Amniotic epithelial cell (primary cell): ENCODE measurements around the gene GLB1L3.
"Not testable (repeated sequence)": the region's sequence is repeated elsewhere in the genome, so short reads cannot be mapped to it uniquely, and the experiment has no call there.

Experiments used
- DNase-seq: peaks from one replicate; pipeline ENCODE4 v3.0.0-alpha.2; 2010; ENCODE audit warnings: low read depth

Gene GLB1L3

GRCh38 chr11:134344497-134345236 lies 68.5 kb downstream of the GLB1L3 start:
- not testable (repeated sequence) for DNase-seq

DNA sequence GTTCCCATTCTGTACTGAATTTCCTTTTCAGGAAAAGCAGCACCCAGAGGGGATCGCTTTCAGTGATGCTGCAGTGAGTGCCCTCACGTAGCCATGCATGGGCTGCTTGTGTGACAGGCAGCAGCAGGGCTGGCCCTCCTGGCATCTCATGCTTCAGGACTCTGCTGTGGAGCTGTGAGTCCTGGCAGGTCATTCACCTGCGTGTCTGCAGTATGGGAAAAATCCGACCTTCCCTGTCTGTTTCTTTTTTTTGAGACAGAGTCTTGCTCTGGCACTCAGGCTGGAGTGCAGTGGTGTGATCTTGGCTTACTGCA lies 69.0 kb downstream of the GLB1L3 start:
- no peak for DNase-seq

DNA sequence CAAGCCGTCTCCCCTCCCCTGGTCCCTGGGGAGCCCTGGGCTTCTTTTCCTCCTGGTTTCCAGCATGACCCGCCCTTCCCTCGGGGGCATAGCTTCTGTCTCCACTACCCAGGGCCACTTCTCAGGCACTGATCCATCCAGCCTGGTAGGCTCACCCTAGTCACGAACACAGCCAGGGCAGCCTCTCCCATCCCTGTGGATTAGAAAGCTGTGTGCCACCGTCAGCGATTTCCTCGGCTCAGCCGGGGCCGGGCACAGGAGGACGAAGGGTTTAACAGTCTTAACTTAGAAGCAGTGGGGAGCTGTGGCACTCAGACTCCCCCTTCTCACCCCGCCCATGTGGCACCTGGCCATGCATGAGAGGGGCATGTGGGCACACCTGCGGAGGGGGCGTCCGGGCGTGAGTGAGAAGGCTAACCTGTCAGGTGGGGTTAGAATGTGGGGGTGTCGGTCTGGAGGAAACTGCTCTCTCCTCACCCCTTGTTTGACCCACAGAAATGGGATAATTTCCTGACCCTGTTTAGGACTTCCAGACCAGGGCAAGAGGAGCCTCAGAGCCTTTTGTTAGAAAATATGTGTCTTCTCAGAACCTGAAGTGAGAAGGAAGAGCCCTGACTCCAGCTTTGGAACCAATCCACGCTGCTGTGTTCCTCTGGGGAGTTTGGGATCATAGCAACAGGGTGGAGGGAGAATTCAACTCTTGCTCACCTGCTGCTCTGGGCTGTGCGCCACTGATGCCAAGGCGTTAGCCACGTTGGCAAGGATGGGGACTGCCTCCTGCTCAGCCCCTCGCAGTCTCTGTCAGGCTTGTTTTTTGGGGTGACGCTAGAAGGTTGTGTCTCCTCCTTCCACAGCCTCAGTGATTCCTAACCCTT lies 70.2 kb downstream of the GLB1L3 start:
- DNase-seq = no peak

GRCh38 chr11:134346976-134347350 lies 70.8 kb downstream of the GLB1L3 start:
- DNase-seq = no peak

GRCh38 chr11:134347441-134347840 lies 71.3 kb downstream of the GLB1L3 start:
- no peak for DNase-seq

DNA sequence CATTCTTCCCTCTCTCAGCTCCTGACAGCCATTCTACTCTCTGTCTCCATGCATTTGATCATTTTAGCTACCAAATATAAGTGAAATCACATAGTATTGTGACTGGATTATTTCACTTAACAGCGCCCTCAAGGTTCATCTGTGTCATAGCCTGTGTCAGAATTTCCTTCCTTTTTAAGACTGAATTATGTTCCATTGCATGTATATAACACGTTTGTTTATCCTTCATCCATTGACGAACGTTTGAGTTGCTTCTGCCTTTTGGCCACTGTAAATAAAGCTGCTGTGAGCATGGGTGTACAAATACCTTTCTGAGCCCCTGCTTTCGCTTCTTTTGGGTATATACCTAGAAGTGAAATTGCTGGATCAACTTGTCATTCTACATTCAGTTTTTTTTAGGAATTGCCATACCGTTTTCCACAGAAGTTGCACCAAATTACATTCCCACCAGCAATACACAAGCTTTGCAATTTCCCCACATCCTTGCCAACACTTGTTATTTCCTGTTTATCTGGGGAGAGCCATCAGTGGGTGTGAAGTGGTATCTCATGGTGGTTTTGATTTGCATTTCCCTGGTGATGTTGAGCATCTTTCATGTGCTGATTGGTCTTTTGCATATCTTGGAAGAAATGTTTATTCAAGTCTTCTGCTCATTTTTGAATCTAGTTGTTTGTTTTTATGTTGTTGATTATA lies 73.1 kb downstream of the GLB1L3 start:
- DNase-seq = no peak

DNA sequence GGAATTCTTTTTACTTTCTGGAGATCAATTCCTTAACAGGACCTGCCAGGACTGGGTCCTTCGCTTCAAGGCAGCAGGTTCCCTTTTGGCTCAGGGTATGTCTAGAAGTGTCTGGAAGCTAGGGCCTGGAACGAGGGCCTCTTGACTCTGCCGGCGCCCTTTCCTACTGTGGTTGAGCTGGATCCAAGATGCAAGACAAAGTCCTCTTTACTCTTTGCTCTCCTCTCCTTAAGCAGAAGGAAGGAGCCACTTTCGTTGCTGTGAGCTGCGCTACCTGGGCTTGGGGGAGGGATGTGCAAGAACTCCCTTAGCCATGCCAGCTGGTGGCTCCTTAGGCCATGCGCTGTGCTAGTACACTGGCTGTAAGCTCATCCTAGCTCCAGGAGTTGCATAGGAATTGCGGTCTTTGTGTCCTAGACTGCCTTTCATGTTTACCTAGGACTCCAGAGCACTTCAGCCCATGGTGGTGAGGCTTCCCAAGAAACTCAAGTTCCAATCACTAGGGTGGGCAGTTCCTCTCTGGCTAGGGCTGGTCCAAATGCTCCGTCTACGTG lies 73.7 kb downstream of the GLB1L3 start:
- DNase-seq = no peak

DNA sequence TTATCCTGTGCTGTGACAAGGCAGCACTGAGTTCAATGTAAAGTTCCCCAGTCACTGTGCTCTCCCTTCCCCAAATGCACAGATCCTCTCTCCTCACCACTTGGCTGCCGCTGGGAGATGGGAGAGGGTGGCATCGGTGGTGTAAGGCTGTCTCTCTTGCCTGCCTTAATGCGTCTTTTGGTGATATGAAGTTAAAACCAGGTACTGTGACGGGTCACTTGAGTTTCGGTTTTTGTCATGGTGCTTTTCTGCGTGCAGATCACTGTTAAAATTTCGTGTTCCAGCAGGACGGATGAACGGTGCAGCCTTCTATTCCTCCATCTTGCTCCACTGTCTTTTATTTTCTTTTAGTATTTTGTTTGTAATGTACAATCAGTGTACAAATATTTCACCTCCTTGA lies 74.2 kb downstream of the GLB1L3 start:
- no peak for DNase-seq

- no peak for DNase-seq
Observed at GRCh38 chr11:134352111-134352510, 75.9 kb downstream of the GLB1L3 start.

DNA sequence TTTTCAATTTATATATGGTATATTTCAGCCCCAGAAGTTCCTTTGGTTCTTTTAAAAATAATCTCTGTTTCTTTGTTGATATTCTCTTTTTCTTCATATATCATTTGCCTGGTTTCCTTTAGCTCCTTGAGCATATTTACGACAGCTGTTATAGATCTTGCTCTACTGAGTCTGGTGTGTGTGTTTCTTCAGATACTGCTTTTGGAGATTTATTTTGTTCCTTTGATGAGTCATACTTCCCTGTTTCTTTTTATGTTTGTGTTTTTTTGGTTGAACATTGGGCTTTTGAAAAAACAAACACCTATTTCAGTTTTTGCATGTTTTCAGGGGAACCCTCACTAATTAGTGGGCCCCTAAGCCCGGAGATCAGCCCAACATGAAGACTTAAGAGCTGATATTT lies 79.0 kb downstream of the GLB1L3 start:
- no peak for DNase-seq

DNA sequence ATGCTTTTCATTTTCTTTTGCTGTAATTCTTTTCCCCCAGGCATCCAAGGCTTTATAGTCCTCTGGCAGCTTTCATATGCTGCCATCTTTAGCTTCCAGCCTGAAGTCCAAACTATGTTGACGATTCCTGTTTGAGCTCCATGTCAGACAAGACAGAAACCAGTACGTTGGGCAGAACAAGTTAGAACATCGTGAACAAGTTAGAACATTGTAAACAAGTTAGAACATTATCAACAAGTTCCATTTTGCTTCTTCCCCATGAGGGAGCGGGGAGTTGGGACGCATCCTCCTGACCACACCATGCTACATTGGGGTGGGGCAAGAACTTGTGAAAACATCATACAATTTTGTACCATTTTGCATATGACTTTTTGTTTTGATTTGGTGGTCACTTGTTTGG lies 79.5 kb downstream of the GLB1L3 start:
- DNase-seq = no peak

- DNase-seq = no peak
Observed at GRCh38 chr11:134356656-134357544, 80.7 kb downstream of the GLB1L3 start.

DNA sequence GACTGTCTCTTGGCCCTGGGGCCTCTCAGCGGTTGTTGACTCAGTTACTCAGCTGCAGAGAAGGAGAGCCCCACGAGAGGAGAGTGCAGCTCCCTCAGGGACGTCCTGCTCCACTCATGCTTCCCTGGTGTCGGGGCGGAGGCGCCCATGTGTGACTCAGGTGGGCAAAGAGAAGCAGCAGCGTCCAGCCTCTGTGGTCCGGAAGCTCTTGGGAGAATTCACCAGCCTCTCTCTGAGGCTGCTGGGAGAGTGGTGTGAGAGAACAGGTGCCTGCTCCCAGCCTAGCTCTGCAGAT lies 81.3 kb downstream of the GLB1L3 start:
- DNase-seq = no peak

DNA sequence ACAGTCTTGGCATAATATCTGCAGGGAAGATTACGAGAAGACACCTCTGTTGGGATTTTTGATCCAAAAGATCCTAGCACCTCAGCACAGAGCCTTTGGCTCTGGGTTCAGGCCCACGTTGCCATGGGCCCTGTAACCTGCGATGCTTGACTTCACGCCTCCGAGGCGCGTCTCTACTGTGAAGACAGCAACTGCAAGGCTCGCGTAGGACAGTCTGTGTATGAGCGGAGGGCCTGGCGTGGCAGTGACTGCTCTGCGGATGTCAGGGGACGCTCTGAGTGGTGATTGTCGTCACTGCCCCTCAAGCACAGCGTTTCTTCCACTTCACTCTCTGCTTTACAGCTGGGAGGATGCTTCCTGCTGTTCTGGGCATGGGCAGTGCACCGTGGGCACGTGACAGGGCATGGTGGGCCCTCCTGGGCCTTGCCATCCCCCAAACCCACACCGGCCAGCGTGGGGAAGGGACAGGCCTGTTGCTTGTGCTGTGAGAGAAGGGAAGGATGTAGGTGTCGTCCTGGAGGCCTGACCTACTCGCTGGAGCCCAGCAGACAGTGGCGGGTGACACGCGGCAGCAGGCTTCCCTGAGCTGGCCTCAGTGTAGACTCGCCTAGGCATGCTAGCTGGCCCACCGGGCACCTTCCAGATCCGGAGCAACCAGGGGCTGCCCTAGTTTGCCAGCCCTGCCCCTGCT lies 82.1 kb downstream of the GLB1L3 start:
- DNase-seq = no peak

DNA sequence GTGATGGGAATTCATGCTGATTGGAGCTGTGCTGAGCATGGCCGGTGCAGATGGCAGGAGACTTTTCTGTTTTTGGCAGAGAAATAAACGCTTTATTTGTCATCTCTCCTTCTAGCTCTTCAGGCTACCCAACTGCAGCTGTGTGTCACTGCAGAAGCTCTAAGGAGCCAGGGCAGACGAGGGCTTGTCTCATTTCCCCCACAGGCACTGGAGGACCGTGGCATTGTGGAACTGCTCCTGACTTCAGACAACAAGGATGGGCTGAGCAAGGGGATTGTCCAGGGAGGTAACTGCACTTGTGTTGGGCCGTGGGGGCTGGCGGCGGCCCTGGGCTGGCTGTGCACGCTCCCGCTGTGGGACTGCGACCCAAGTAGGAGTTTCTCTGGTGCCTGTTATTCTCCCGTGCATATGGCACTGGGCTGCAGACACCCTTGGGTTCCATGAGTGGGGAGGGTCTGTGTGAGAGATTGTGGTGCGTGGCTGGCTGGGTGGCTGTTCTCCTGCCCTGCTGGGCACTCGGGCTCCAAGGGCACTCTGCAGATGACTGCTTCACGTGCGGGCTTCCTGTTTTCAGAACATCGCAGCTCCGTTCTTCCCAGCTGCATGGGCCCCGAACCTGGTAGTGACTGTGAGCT lies 82.8 kb downstream of the GLB1L3 start:
- DNase-seq = no peak

DNA sequence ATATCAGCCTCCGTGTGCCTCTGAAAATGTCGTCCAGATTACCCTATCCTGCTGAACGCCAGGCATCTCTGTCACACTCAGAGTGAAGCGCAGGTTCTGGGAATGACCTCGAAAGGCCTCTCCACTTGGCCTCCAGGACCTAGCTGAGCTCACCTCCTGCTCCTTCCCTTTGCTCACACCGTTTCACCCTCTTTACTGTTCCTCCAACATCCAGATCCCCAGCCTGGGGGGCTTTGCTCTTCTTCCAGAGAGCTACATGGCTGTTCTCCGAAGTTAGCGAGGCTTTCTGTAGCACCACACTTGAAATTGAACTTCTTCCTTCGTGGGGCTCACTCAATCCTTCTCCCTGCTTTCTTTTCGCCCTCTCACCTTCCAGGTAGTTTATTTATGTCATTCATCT lies 83.5 kb downstream of the GLB1L3 start:
- no peak for DNase-seq

DNA sequence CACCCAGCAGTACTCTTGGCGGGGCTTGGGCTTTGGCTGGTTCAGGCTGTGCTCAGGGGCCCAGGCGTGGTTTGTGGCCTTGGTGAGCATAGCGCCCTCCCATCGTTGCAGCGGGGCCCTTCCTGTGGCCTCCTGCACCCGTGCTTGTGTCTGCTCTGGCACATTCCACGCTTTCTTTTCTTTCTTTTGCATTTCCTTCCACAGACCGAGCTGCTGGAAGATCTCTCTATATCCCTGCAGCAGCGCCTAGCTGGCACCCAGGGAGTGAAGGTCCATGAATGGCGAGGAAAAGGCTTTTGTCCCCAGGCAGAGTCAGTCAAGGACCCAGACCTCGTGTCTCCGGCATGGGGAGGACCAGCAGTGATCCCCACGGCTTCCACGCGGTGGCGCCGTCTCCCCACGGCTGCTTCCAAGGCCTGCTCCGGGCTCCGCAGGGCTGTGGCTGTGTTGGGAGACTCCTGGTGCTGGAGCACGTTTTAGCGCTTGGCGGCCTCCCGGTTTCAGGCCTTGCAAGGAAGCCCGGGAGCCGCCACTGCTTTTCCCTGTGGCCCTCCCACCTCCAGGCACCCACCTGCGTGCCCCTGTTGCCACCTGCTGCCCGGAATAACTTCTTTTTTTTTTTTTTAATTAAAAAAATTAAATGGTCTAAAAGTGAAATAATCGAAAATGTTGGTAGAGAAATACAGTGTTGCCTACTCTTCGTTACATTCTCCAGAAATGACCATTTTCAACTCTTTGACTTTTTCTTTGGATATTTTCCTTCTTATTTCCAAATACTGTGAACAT lies 84.1 kb downstream of the GLB1L3 start:
- DNase-seq = peak; percentile 16

DNA sequence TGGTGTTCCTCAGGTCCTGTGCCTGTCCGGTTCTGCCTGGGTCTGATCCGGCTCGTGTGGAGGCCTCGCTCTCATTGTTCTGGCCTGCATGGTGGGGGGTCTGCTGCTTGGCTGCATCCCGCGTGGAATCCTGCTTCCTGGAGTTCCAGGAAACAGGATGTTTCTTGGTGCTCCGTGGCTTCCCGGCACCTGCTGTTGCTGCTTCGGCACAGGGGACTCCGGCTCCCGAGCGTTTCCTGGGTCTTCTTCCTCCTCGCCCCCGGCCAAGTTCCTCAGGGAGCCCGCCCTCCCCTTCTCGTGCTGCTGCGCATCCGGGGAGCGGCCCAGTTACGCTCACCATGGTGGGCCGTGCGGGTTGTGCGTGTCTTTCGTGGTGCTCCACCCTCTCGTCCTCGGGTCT lies 85.5 kb downstream of the GLB1L3 start:
- DNase-seq = no peak

DNA sequence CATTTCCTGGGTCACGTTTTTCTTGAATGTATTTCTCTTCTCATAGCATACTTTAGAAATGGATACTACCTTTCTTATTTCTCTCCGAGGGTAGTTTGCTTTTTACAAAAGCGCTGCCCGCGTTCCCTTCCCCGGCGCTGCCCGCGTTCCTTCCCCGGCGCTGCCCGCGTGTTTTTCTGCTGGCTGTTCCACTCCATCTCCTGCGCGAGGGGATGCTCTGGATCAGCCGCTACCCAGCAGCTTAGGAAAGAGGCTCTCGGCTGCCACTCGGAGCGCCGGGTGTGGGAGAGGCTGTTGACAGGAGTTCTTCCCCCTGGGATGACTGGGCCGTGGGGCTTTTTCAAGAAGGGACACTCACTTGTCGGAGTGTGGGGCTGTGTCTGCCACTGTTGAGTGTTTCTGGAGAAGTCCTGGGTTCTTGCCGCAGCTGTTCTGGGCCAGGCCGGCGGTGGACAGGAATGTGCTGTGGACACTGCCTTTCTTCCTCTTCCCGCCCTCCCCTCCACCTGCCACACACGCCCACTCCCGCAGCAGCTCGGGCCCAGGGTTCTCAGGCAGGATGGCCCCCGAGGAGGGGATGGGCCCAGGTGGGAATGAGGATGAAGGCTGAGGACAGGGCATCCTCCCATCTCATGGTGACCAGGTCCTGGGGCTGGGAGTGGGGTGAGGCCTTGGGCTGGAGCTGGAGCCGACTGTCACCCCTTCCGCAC lies 86.2 kb downstream of the GLB1L3 start:
- no peak for DNase-seq
